ENCODE data around the gene BMP10.

BMP10 gene, protein sequence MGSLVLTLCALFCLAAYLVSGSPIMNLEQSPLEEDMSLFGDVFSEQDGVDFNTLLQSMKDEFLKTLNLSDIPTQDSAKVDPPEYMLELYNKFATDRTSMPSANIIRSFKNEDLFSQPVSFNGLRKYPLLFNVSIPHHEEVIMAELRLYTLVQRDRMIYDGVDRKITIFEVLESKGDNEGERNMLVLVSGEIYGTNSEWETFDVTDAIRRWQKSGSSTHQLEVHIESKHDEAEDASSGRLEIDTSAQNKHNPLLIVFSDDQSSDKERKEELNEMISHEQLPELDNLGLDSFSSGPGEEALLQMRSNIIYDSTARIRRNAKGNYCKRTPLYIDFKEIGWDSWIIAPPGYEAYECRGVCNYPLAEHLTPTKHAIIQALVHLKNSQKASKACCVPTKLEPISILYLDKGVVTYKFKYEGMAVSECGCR

DNA sequence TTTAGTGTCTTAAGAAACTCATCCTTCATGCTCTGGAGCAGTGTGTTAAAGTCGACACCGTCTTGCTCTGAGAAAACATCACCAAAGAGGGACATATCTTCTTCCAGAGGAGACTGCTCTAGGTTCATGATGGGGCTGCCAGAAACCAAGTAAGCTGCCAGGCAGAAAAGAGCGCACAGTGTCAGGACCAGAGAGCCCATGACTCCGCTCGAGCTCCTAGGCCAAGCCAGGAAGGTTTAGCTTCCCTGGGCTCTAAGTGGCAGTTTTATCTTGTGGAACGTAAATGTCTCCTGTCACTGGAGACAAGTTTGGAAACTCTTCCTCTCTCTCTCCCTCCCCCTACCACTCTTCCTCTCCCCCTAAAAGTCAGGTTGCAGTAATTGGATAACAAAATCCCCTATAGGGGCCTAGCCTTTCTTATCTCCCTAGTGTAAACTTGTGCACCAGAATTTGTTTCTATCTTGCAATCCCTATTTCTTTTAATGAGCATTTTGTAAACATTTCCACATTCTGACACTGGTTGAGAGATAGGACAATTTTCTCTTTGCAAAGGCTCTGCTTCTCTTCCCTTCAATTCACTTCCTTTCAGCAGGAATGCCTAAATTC, at the start of gene BMP10:
BMP10 (minus strand) TSS at position 239 of the 606 bp plus-strand sequence; CDS start at position 200, 39 bp downstream.
- DNase-seq (ENCODE audit: low spot score), result no peak
- no peak for FAIRE-seq

DNA sequence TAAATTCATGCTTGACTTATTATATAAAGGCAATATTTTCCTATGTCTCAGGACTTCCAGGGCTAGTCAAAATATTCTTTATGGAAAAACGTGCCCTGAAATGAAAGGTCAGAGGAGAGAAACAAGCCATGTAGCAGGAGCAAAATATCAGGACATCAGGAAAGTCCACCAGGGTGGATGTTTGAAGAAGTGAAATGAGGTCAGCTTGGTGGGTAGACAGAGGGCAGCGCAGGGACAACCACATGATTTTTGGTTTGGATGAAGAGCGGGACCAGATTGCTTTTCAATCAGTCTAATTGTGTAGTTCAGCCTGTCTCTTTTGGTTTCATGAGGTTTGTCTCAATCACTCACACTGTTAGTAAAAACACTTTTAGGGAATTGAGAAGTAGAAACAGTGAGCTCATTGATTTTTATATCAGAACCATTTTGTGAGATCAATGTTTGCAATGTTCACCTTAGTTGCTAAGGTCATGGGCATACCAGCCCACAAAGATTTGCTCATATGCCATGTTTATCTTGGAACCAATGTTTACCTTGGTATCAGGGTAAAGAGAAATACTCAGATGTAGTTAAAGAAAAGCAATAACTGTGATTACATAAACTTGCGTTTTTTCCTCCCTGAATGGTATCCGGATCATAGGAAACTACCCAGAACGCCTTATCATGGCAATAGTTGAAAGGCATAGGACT, 49.4 kb upstream of the BMP10 start:
- FAIRE-seq, result peak; percentile 13
- DNase-seq (ENCODE audit: low spot score), result no peak

DNA sequence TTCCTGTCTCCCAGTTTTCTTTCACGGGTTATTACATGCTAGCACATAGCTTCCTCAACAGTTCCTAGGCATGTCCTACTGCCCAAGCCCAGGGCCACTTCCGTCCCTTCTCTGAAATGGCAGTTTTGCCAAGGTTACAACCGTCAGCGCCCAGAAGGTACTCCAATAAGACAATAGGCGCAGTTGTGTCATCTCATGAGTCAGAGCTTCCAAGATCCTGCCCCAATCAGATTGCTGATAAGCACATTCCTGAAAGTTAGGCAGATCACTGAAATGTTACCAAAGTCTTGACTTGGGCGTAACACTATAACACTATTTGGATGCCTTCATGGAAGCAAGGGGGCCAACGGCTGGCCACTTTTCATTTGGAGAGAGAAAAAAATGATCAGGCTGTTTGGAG, 47.3 kb upstream of the BMP10 start:
- DNase-seq (ENCODE audit: low spot score), result peak; percentile 50
- FAIRE-seq, result peak; percentile 9

DNA sequence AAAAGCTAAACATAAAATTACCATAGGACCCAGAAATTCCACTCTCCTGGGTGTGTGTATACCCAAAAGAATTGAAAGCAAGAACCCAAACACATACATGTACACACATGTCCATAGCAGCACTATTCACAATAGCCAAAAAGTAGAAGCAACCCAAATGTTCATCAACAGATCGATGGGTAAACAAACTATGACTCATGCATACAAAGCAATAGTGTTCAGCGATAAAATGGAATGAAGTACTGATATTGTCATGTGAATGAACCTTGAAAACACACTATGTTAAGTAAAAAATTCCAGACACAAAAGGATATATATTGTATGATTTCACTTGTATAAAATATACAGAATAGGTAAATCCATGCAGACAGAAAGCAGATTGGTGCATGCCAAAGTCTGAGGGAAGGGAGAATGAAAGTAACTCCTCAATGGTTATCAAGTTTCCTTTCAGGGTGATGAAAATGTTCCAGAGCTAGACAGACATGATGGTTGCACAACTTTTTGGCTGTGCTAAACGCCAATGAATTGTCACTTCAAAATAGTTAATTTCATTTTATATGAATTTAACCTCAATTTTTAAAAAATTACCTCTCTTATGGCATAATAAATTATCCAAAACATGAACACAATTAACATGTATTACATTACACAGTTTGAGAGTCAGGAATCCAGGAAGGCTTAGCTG, 46.0 kb upstream of the BMP10 start:
- FAIRE-seq (peak; percentile 20), DNase-seq (ENCODE audit: low spot score) (no peak)

DNA sequence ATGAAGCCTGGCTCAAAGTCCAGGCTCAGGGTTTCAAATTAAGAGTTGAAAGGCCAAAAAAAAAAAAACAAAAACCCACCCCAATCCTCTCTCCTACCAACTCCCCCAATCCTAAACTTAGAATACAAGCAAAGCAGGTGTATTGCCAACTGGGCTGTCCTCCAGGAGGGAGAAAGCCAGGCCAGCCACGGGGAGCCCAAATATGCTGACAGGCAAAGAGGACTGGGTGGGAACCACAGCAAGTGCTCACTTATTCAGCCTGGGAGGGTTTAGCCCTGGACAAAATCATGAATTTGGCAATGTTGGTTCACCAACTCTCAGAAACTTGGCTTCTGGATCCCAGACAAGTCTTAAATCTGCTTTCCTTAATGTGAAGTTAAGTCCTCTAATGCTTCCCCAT, 45.0 kb upstream of the BMP10 start:
- FAIRE-seq (no peak), DNase-seq (ENCODE audit: low spot score) (no peak)

DNA sequence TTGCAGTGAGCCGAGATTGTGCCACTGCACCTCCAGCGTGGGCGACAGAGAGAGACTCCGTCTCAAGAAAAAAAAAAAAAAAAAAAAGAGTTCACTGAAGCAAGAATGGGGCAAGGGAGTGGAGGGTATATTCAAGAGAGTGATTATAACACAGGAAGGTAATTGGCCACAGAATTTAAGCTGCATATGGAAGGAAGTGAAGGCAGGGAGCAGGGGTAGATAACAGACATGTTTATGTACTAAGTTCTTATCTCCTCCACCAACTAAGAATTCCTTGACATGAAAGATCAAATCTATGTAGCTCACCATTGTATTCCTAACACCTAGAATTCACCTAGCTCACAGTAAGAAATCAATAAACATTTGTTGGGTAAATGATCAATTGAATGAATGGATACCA, 44.2 kb upstream of the BMP10 start:
- DNase-seq (ENCODE audit: low spot score), result no peak
- peak; percentile 52 for FAIRE-seq

DNA sequence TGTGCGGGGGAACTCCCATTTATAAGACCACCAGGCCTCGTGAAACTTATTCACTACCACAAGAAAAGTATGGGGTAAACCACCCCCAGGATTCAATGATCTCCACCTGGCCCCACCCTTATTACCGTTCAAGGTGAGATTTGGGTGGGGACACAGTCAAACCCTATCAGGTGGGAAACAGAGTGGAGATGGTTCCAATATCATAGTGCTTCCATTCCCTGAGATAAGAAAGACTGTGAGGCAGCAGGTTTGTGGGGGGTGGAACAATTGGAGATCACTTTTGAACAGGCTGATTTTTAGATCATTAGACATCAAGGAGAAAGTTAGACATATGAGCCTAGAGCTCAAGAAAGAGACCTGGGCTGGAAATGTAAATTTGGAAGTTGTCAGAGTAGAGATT, 42.2 kb upstream of the BMP10 start:
- DNase-seq (ENCODE audit: low spot score) (no peak), FAIRE-seq (no peak)

DNA sequence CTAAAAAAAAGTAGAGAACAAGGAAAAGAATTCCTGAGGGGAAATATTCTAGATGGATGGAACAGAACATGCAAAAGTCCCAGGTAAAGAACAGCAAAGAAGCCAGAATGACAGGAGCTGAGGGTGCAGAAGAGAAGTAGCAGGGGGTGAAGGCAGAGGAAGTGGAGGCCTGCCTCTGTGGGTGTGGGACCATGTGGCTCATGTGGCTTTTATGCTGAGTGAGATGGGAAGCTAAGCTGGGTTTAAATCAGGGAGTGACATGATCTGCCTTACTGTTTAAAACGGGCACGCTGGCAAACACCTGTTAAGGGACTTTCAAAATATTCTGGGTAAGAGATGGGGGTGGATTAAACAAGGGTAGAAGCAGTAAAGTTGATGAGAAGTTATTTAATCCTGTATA, 41.5 kb upstream of the BMP10 start:
- FAIRE-seq (no peak), DNase-seq (ENCODE audit: low spot score) (no peak)

DNA sequence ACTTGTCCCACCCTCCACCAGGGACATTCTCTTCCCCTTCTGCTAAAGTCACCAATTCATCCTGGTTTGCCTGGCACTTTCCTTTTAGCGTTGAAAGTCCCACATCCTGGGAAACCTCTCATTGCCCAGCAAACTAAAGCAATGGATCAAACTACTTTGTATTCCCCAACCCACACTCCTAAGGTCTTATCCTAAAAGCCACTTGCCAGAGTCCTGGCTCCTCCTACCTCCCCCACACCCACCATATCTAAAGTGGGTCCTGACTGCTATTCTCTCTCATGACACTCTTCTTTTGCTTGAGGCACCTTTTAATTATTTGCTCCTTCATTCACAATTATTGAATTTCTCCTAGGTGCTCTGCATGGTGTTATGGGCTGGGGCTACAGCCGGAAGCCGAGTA, 40.9 kb upstream of the BMP10 start:
- FAIRE-seq, result no peak
- DNase-seq (ENCODE audit: low spot score), result no peak

DNA sequence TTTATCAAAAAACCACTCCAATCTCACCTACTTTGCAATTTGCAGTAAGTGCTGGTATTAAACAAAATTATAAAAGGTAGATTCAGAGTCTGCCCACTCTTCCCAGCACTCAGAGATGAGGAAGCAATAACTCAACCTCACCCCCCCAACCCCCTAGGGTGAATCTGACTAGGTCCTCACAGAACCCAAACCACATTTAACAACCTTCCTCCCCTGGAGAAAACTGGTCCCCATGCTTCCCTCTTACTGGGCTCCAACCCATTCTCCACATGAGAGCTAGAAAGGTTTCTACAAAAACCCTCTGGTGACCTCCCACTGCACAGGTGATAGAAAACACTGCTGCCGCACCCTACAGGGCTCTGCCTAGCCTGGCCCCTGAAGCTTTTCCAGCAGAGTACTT, 40.5 kb upstream of the BMP10 start:
- no peak for DNase-seq (ENCODE audit: low spot score)
- FAIRE-seq, result no peak

DNA sequence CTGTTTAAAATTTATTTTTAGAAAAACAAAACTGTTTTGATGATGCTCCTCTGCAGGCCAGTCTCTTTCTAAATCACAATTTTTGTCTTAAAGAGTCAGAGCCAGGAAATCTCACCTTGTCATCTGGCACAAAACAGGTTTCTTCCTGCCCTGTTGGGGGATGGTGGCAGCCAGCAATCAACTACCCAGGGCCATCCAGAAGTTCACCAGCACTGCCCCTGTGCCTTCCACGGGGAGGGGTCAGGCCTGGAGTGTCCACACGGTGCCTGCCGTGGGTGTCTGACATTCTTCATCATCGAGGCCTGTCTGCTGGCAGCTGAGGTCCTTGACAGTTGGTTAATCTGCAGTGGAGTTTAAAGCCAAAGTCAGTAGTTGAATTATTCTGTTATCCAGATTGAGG, 40.0 kb upstream of the BMP10 start:
- no peak for FAIRE-seq
- DNase-seq (ENCODE audit: low spot score), result no peak

DNA sequence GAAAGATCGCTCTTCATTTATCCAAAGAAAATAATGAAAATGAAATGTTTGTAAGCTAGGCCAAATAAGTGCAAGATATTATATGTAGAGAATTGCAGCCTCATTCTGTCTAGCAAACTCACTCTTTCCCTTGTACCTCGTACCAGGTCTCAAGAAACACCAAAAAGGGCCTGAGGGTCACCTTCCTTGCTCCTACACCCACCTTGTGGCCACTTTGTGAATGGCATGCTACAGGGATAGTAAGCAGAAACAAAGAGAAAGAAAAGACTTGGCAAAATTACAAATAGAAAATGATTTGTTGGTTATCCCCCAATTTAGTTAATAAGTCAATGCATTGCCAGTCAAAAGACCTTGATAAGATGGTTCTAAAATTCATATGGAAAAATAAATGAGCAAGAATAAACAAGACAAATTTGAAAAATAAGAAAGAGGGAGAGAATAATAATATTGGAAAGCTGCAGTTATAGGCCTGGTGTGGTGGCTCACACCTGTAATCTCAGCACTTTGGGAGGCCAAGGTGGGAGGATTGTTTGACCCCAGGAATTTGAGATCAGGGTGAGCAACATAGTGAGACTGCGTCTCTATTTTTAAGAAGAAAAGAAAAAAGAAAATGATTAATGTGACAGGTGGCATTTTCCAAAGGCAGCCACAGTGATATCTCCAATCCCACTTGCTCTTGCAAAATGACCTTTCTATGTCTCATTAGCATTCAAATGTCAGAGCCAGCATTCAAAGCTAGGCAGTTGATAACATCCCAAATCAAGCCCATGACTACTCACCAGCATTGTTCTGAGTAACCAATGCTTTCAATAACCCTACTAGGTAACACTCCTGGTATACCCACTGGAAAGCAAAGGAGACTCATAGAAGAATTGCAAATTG, 38.8 kb upstream of the BMP10 start:
- no peak for FAIRE-seq

DNA sequence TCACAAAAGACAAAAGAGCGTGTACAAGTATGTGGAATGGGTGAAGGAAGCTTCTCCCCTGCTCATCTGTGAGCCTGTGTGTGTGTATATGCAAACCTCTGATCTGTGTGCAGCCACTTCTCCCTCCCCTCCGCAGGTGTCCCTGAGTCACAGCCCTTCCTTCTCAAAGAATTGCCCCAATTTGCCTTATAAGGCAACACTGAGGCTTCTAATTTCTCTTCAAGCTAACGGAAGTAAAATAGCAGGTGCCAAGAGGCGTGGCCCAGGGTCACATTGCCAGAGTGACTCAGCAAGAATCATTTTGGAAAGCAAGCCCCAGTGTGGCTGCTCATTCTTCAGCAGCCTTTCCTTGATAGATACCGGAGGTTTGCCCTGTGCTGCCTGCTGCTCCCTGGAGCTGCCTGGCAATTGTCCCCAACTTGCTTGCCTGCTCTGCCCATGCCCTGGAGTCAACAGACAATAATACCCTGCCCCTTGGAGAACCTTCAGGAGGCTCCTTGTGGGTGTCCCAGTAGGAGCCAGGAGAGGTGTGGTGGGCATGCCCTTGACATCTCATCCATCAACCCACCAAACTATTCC, 37.3 kb upstream of the BMP10 start:
- peak; percentile 81 for DNase-seq (ENCODE audit: low spot score)
- FAIRE-seq, result no peak

More for the DNA sequence above, 38.8 kb upstream of the BMP10 start:
- DNase-seq (ENCODE audit: low spot score), result peak; percentile 66

DNA sequence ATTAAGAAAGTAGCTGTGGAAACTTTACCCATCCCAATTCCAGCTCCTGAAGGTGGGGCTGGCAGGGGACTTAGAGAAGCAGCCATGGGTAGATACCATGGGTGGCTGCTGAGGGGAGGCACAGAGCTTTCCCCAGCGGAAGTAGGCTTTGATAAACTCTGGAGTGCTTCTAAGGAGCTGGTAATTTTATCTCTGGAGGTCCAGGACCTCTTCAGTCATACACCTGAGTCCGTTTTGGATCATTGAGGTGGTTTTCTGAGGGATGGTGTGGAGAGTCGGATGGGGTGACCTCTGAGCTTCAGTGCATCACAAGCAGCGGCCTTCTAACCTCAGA, 36.7 kb upstream of the BMP10 start:
- DNase-seq (ENCODE audit: low spot score) (no peak), FAIRE-seq (no peak)

DNA sequence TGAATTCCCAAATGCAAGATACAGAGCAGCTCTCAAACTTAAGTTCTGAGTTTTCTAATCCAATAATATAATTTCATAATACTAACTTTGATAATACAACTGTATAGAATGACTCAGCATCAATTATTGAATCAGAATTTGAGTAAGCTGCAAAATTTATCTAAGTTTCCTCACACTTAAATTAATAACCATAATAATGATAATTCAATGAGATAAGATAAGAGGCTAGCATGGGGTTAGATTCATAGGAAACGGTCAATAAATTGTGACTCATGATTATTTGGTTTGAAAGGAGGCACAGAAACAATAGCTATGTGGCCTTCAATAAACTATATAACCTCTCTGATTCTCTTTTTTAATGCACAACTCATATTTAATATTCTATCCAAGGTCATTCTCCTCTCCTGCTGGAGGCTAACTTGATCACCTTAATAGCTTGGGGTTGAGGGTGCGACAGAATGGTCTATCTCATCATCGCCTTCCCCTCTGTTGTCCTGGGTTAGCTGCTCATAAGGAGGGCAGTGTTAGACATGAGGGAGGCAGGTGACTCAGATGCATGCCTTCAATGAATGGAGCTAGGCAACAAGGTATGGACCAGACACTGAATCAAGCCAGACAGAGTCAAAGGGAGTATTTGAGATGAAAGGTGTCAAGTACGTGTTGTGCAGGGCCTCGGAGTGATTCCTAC, 36.2 kb upstream of the BMP10 start:
- FAIRE-seq, result peak; percentile 96
- no peak for DNase-seq (ENCODE audit: low spot score)

DNA sequence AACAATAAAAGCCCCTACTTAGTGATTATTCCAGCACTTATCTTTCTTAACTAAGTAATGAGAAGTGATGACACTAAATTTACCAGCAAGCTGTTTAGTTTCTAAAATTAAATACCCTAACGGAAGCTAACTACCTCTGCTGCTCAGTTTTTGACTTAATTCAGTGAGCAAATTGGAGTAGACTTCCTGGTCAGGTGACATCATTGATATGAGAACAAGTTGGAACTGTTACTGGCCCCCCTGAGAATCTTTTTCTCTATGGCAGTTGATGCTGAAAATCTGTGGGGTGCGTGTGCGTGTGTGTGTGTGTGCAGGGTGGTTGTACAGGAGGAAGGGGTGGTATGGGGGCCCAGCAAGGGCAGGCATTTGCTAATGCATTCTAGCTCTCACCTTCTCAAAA, 35.5 kb upstream of the BMP10 start:
- FAIRE-seq (no peak), DNase-seq (ENCODE audit: low spot score) (no peak)

DNA sequence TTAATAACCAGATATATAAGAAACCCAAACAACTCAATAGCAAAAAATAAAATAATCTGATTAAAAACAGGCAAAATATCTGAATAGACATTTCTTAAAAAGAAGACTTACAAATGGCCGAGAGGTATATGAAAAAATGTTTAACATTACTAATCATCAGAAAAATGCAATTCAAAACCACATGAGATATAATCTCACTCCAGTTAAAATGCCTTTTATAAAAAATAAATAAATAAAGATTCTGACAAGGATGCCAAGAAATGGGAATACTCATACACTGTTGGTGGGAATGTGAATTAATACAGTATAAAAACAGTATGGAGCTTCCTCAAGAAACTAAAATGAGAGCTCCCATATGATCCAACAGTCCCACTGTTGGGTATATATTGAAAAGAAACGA, 33.9 kb upstream of the BMP10 start:
- FAIRE-seq (no peak), DNase-seq (ENCODE audit: low spot score) (no peak)

DNA sequence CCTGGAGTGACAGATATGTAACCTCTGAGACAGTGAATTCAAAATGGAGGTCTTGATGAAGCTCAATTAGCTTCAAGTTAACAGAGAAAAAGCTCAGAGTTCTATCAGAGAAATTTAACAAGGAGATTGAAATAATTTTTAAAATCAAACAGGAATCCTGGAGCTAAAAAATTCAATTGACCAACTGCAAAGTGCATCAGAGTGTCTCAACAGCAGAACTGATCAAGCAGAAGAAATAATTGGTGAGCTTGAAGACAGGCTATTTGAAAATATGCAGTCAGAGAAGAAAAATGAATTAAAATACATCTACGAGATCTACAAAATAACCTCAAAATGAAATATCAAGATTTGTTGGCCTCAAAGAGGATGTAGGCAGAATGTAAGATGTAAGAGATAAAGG, 30.4 kb upstream of the BMP10 start:
- no peak for FAIRE-seq

DNA sequence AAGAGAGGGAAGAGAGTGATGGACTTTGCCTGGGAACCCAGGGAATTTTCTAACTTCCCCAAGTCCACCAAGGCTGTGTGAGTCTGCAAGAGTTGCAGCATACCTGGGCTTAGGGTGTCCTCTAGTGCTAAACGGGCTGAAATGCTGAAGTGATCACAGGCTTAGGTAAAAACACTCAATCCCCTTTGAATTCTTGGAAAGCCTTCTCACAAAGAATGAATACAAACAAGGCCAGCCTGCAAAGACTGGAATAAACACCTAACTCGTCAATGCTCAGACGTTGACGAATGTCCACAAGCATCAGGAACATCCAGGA, 30.0 kb upstream of the BMP10 start:
- DNase-seq (ENCODE audit: low spot score) (no peak), FAIRE-seq (no peak)

More for the DNA sequence above, 30.4 kb upstream of the BMP10 start:
- DNase-seq (ENCODE audit: low spot score), result no peak

DNA sequence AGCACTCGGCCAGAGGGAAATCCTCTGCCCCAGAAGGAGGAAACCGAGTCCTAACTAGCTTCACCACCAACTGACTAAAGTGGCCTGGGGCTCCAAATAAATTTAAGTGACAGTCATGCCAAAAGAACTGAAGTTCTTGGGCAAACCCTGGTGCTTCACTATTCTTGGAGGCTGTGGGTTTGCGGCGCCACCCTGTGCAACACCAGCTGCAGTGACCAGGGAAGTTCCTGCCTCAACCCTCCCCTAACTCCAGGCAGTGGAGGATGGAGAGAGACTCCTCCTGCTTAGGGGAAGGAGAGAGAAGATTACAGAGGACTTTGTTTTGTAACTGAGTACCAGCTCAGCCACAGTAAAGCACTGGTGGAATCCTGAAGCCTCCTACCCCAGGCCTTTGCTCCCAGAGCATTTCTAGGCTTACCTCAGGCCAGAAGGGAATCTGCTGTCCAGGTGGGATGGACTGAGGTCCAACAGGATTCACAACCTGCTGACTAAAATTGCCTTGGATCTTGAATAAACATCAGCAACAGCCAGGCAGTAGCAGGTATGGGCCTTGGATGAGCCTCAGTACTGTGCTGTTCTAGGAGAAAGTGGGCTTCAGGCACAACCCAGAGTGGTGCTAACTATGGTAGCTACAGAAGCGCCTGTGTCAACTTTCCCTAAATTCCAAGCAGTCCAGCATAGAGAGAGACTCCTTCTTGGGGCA, 29.4 kb upstream of the BMP10 start:
- no peak for DNase-seq (ENCODE audit: low spot score)
- no peak for FAIRE-seq

All from urothelium cell line (cell line).